Uterus (tissue), 2 donors: ENCODE measurements around the gene JPT2.

Source experiments
- POLR2A ChIP-seq, 2 donors: fragments of 450-650 bp; IDR thresholded peaks; one replicate each; pipeline ENCODE4 v1.6.1; 2016; ENCODE audit warnings: antibody characterized with exemption in 2 of 2, mild to moderate bottlenecking in 1 of 2, moderate library complexity in 1 of 2
- TF ChIP-seq, protein P1 (sequence below), 4 experiments: fragments of 200-600 bp in 2 of 4; fragments of 450-650 bp in 2 of 4; sonication (generic) in 2 of 4; IDR thresholded peaks; one replicate each; pipeline ENCODE4 v1.5.1; 2016 to 2019; ENCODE audit warnings: antibody characterized with exemption in 4 of 4, mild to moderate bottlenecking in 2 of 4, moderate library complexity in 1 of 4

DNA sequence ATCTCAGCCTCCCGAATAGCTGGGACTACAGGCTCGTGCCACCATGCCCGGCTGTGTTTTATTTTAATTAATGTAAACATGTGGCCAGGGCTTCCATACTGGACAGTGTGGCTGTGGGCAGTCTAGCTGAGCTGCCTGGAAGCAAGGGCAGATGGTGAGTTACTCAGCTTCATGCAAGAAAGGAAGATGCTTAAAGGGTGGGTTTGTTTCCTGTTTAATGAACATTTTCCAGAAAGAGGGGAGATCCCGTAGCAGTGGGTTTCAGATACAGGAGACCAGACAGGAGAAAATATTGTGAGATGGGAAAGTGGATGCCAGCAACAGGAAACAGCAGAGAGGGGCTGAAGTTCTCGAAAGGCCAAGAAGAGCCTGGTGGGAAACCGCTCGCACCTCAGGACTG is 35.3 kb downstream of the JPT2 start:
- TF ChIP-seq, protein P1, sequence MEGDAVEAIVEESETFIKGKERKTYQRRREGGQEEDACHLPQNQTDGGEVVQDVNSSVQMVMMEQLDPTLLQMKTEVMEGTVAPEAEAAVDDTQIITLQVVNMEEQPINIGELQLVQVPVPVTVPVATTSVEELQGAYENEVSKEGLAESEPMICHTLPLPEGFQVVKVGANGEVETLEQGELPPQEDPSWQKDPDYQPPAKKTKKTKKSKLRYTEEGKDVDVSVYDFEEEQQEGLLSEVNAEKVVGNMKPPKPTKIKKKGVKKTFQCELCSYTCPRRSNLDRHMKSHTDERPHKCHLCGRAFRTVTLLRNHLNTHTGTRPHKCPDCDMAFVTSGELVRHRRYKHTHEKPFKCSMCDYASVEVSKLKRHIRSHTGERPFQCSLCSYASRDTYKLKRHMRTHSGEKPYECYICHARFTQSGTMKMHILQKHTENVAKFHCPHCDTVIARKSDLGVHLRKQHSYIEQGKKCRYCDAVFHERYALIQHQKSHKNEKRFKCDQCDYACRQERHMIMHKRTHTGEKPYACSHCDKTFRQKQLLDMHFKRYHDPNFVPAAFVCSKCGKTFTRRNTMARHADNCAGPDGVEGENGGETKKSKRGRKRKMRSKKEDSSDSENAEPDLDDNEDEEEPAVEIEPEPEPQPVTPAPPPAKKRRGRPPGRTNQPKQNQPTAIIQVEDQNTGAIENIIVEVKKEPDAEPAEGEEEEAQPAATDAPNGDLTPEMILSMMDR (IDR thresholded peaks at IDR 0.05) = no peak
- no peak for TF ChIP-seq POLR2A (IDR thresholded peaks at IDR 0.05)
